Mesendoderm (in vitro differentiated cells): ENCODE measurements around the gene FUT8.

ENCODE experiments used
- DNase-seq: peaks from one replicate; pipeline ENCODE4 v3.0.0; 2013
- H2AK5ac ChIP-seq: 2 replicates; pipeline ENCODE4 v1.6.1; 2013; ENCODE audit warnings: low read length, inconsistent platforms
- H2BK120ac ChIP-seq: 2 replicates; pipeline ENCODE4 v1.6.1; 2013; ENCODE audit warnings: low read depth, mild to moderate bottlenecking, low read length, moderate library complexity, mixed read lengths
- H2BK15ac ChIP-seq: replicated peaks from 2 replicates; pipeline ENCODE4 v1.6.1; 2013; ENCODE audit warnings: low read depth, mild to moderate bottlenecking, moderate library complexity
- H2BK5ac ChIP-seq: 2 replicates; pipeline ENCODE4 v1.6.1; 2013; ENCODE audit warnings: low read length, inconsistent platforms
- H3K18ac ChIP-seq: 2 replicates; pipeline ENCODE4 v1.6.1; 2013; ENCODE audit warnings: mild to moderate bottlenecking, low read length, mixed read lengths
- H3K23ac ChIP-seq: one replicate; pipeline ENCODE4 v1.6.1; 2013; ENCODE audit warnings: low read length
- H3K27ac ChIP-seq: 2 replicates; pipeline ENCODE4 v1.5.1; 2013; ENCODE audit warnings: low read depth, mild to moderate bottlenecking, inconsistent platforms, low read length, moderate library complexity
- H3K27me3 ChIP-seq: 2 replicates; pipeline ENCODE4 v1.6.1; 2013; ENCODE audit warnings: low read length, control low read depth, mild to moderate bottlenecking, inconsistent platforms; ENCODE audit not compliant: insufficient read depth, poor library complexity
- H3K36me3 ChIP-seq: 2 replicates; pipeline ENCODE4 v1.6.1; 2013; ENCODE audit warnings: low read length, inconsistent platforms; ENCODE audit not compliant: control insufficient read depth, insufficient read depth
- H3K4ac ChIP-seq: one replicate; pipeline ENCODE4 v1.6.1; 2013; ENCODE audit warnings: low read depth, mild to moderate bottlenecking, low read length, moderate library complexity
- H3K4me1 ChIP-seq: 2 replicates; pipeline ENCODE4 v1.6.1; 2013; ENCODE audit warnings: low read depth, low read length, inconsistent platforms; ENCODE audit not compliant: control insufficient read depth
- H3K4me2 ChIP-seq: 2 replicates; pipeline ENCODE4 v1.6.1; 2013; ENCODE audit warnings: low read length
- H3K4me3 ChIP-seq: 2 replicates; pipeline ENCODE4 v1.5.1; 2013; ENCODE audit warnings: mild to moderate bottlenecking, low read length
- H3K56ac ChIP-seq: one replicate; pipeline ENCODE4 v1.6.1; 2013; ENCODE audit warnings: low read length
- H3K79me1 ChIP-seq: 2 replicates; pipeline ENCODE4 v1.6.1; 2013; ENCODE audit warnings: low read length, inconsistent platforms
- H3K79me2 ChIP-seq: 2 replicates; pipeline ENCODE4 v1.6.1; 2013; ENCODE audit warnings: mild to moderate bottlenecking, low read length; ENCODE audit not compliant: control insufficient read depth, insufficient read depth
- H3K9ac ChIP-seq: 2 replicates; pipeline ENCODE4 v1.6.1; 2013; ENCODE audit warnings: low read length, inconsistent platforms
- H4K5ac ChIP-seq: one replicate; pipeline ENCODE4 v1.6.1; 2013; ENCODE audit warnings: low read length
- H4K8ac ChIP-seq: one replicate; pipeline ENCODE4 v1.6.1; 2013; ENCODE audit warnings: low read depth, mild to moderate bottlenecking, control low read depth, low read length, moderate library complexity
- WGBS: extraction: QIAGEN DNeasy Blood & Tissue Kit; methylation state at CpG from one replicate; pipeline ENCODE4 v1.1.7; 2013; ENCODE audit warnings: low lambda C conversion rate, missing lambda C conversion rate; ENCODE audit not compliant: insufficient coverage; ENCODE audit errors: extremely low coverage; 5-methylcytosine and 5-hydroxymethylcytosine counted together

Gene FUT8

GRCh38 chr14:65444230-65444629, 31.7 kb downstream of the FUT8 start:
- no peaks in the 10 kb centered on the region for H3K79me2 ChIP-seq
- peaks cover 3% of the 10 kb centered on the region for H3K79me1 ChIP-seq
- H3K27ac ChIP-seq = no peak overlapping the region
- H2BK15ac ChIP-seq = no peak overlapping the region
- H2BK120ac ChIP-seq = no peak overlapping the region
- no peak overlapping the region for H3K23ac ChIP-seq
- no peak overlapping the region for H2AK5ac ChIP-seq
- H3K18ac ChIP-seq = no peak overlapping the region
- no peak overlapping the region for H4K5ac ChIP-seq
- WGBS = no CpG with 5 or more reads among the region's 1 CpG
- no peaks in the 10 kb centered on the region for H3K4me1 ChIP-seq
- H3K4me3 ChIP-seq = no peak overlapping the region
- H3K4ac ChIP-seq = no peak overlapping the region
- no peak overlapping the region for H2BK5ac ChIP-seq
- H3K4me2 ChIP-seq = no peak overlapping the region
- DNase-seq = no peak
- no peak overlapping the region for H4K8ac ChIP-seq
- no peak overlapping the region for H3K9ac ChIP-seq
- H3K36me3 ChIP-seq = no peaks in the 10 kb centered on the region
- H3K56ac ChIP-seq = no peak overlapping the region
- no peaks in the 10 kb centered on the region for H3K27me3 ChIP-seq

- DNase-seq = peak; percentile 89
- no peak overlapping the region for H3K27ac ChIP-seq
Measured at GRCh38 chr14:65446159-65446558, 33.6 kb downstream of the FUT8 start.

GRCh38 chr14:65449647-65450046, 37.1 kb downstream of the FUT8 start:
- no peak overlapping the region for H3K18ac ChIP-seq
- no peak for DNase-seq
- no CpG with 5 or more reads among the region's 1 CpG for WGBS
- no peak overlapping the region for H3K56ac ChIP-seq
- H3K9ac ChIP-seq = no peak overlapping the region
- no peak overlapping the region for H2AK5ac ChIP-seq
- H3K4me3 ChIP-seq = no peak overlapping the region
- H4K5ac ChIP-seq = no peak overlapping the region
- H3K79me2 ChIP-seq = no peaks in the 10 kb centered on the region
- H3K4ac ChIP-seq = no peak overlapping the region
- H3K27ac ChIP-seq = no peak overlapping the region
- H2BK120ac ChIP-seq = no peak overlapping the region
- peaks cover 5% of the 10 kb centered on the region for H3K79me1 ChIP-seq
- H2BK15ac ChIP-seq = no peak overlapping the region
- H3K36me3 ChIP-seq = no peaks in the 10 kb centered on the region
- no peaks in the 10 kb centered on the region for H3K27me3 ChIP-seq
- H4K8ac ChIP-seq = no peak overlapping the region
- H3K4me2 ChIP-seq = no peak overlapping the region
- no peaks in the 10 kb centered on the region for H3K4me1 ChIP-seq
- H3K23ac ChIP-seq = no peak overlapping the region
- H2BK5ac ChIP-seq = no peak overlapping the region

More at GRCh38 chr14:65446159-65446558, 33.6 kb downstream of the FUT8 start:
- H2BK5ac ChIP-seq = no peak overlapping the region
- no peak overlapping the region for H3K23ac ChIP-seq
- H3K9ac ChIP-seq = no peak overlapping the region
- no peak overlapping the region for H3K4ac ChIP-seq
- H3K27me3 ChIP-seq = no peaks in the 10 kb centered on the region
- no CpG with 5 or more reads among the region's 1 CpG for WGBS
- H3K79me1 ChIP-seq = peaks cover 3% of the 10 kb centered on the region
- H2BK120ac ChIP-seq = no peak overlapping the region
- no peak overlapping the region for H4K5ac ChIP-seq
- no peak overlapping the region for H3K4me3 ChIP-seq
- H3K56ac ChIP-seq = no peak overlapping the region
- no peak overlapping the region for H2BK15ac ChIP-seq
- no peak overlapping the region for H3K4me2 ChIP-seq
- H2AK5ac ChIP-seq = no peak overlapping the region
- H3K4me1 ChIP-seq = no peaks in the 10 kb centered on the region
- no peaks in the 10 kb centered on the region for H3K36me3 ChIP-seq
- H3K79me2 ChIP-seq = no peaks in the 10 kb centered on the region
- H3K18ac ChIP-seq = no peak overlapping the region
- no peak overlapping the region for H4K8ac ChIP-seq

GRCh38 chr14:65453807-65454480, 41.4 kb downstream of the FUT8 start:
- no peak overlapping the region for H4K8ac ChIP-seq
- H3K4me1 ChIP-seq = no peaks in the 10 kb centered on the region
- no peak overlapping the region for H3K9ac ChIP-seq
- H2AK5ac ChIP-seq = no peak overlapping the region
- no peak overlapping the region for H4K5ac ChIP-seq
- no peak overlapping the region for H2BK120ac ChIP-seq
- H3K79me1 ChIP-seq = peaks cover 3% of the 10 kb centered on the region
- H3K79me2 ChIP-seq = no peaks in the 10 kb centered on the region
- no peak overlapping the region for H3K4me2 ChIP-seq
- no CpG with 5 or more reads among the region's 3 CpGs for WGBS
- no peaks in the 10 kb centered on the region for H3K36me3 ChIP-seq
- H3K23ac ChIP-seq = no peak overlapping the region
- H3K4ac ChIP-seq = no peak overlapping the region
- no peak overlapping the region for H2BK5ac ChIP-seq
- no peak overlapping the region for H2BK15ac ChIP-seq
- H3K27ac ChIP-seq = no peak overlapping the region
- H3K18ac ChIP-seq = no peak overlapping the region
- H3K4me3 ChIP-seq = no peak overlapping the region
- H3K27me3 ChIP-seq = no peaks in the 10 kb centered on the region
- no peak for DNase-seq
- H3K56ac ChIP-seq = no peak overlapping the region

GRCh38 chr14:65456247-65456646, 43.7 kb downstream of the FUT8 start:
- H3K4me2 ChIP-seq = no peak overlapping the region
- no peaks in the 10 kb centered on the region for H3K27me3 ChIP-seq
- no peak overlapping the region for H3K9ac ChIP-seq
- H3K27ac ChIP-seq = no peak overlapping the region
- H4K8ac ChIP-seq = no peak overlapping the region
- H3K4me1 ChIP-seq = no peaks in the 10 kb centered on the region
- no peak overlapping the region for H4K5ac ChIP-seq
- H3K79me2 ChIP-seq = no peaks in the 10 kb centered on the region
- H3K79me1 ChIP-seq = peaks cover 3% of the 10 kb centered on the region
- H2AK5ac ChIP-seq = no peak overlapping the region
- no peak overlapping the region for H3K23ac ChIP-seq
- H2BK120ac ChIP-seq = no peak overlapping the region
- no peaks in the 10 kb centered on the region for H3K36me3 ChIP-seq
- no peak overlapping the region for H3K56ac ChIP-seq
- H3K18ac ChIP-seq = no peak overlapping the region
- no CpG with 5 or more reads among the region's 1 CpG for WGBS
- no peak overlapping the region for H2BK5ac ChIP-seq
- no peak overlapping the region for H3K4me3 ChIP-seq
- no peak for DNase-seq
- no peak overlapping the region for H2BK15ac ChIP-seq
- H3K4ac ChIP-seq = no peak overlapping the region

- Histone ChIP-seq H3K27ac (no peak overlapping the region), H3K4me1 (no peaks in the 10 kb centered on the region), H3K79me2 (no peaks in the 10 kb centered on the region), H3K36me3 (no peaks in the 10 kb centered on the region), H3K23ac (no peak overlapping the region), H2BK5ac (no peak overlapping the region), H4K5ac (no peak overlapping the region), H2BK120ac (no peak overlapping the region), H3K4me2 (no peak overlapping the region), H2BK15ac (no peak overlapping the region), H2AK5ac (no peak overlapping the region), H3K27me3 (no peaks in the 10 kb centered on the region), H3K4ac (no peak overlapping the region), H3K56ac (no peak overlapping the region), H3K79me1 (no peaks in the 10 kb centered on the region), H3K18ac (no peak overlapping the region), H4K8ac (no peak overlapping the region), H3K9ac (no peak overlapping the region), H3K4me3 (no peak overlapping the region)
- WGBS = no CpG with 5 or more reads among the region's 2 CpGs
- DNase-seq = no peak
Measured at GRCh38 chr14:65461730-65462129, 49.2 kb downstream of the FUT8 start.
